NCI-H774 (cell line): ENCODE measurements around the gene PLA2G5.
"Not testable (repeated sequence)": the region's sequence is repeated elsewhere in the genome, so short reads cannot be mapped to it uniquely, and the experiment has no call there.

Experiments
- DNase-seq: peaks from one replicate; lab custom pipeline; 2025; lab: John Stamatoyannopoulos, UW

The PLA2G5 gene, protein sequence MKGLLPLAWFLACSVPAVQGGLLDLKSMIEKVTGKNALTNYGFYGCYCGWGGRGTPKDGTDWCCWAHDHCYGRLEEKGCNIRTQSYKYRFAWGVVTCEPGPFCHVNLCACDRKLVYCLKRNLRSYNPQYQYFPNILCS

DNA sequence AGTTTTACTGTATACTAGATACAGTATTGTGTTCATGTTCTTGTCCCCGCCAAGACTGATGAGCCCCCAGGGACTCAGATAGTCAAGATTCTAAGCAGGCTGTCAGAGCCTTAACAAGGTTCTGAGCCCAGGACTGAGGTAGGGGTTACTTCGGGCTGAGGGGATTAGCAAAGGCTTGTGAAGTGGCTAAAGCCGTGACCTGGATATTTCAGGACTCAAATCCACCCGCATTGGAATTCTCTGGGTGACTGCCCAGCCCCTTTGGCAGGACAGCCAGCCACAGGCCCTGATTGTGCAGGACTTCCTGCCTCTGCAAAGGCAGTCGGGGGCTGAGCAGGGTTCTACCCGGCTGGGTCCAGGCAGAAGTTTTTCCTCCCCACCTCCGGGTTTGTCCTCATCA lies at the start of gene PLA2G5:
PLA2G5 (plus strand) TSS at position 321 of the 400 bp plus-strand sequence. CDS start 14,637 bp downstream, outside the sequence.
- no peak for DNase-seq

DNA sequence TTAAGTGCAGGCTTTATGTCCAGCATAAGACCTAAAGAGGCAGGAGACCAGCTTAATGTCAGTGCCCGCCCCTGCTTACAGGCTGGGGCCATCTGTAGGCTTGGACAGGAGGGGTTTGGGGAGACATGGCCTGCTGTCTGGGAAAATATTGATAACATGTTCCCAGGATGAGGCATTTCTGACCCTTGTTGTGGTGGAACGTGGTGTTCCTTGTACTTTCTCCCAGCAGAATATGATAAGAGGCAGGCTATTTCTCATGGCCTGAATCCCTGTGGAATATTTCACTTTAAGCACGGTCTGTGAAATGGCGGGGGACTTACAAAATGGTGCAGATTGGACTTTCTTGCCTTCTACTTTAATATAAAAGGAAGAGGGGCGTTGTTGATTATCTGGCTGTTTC lies 41.9 kb upstream of the PLA2G5 start:
- DNase-seq, result no peak

DNA sequence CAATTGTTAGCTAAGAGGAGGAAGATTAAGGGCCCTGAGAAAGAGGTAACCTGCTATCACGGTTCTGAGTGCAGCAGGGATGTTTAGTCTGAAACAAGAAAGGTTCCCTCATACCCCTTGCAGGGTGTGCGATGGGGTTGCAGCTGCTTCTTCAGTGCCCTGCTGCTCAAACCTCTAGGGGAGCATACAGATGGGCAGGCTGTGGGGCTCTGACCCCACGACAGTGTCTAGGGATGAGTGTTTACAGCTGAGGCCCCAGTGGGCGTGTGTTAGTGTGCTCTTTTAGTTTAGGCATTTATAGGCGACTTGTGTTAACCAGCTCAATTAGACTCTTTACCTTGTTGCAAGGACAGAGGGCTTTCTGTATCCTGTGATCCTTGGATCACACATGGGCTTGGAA lies 41.3 kb upstream of the PLA2G5 start:
- DNase-seq, result no peak

DNA sequence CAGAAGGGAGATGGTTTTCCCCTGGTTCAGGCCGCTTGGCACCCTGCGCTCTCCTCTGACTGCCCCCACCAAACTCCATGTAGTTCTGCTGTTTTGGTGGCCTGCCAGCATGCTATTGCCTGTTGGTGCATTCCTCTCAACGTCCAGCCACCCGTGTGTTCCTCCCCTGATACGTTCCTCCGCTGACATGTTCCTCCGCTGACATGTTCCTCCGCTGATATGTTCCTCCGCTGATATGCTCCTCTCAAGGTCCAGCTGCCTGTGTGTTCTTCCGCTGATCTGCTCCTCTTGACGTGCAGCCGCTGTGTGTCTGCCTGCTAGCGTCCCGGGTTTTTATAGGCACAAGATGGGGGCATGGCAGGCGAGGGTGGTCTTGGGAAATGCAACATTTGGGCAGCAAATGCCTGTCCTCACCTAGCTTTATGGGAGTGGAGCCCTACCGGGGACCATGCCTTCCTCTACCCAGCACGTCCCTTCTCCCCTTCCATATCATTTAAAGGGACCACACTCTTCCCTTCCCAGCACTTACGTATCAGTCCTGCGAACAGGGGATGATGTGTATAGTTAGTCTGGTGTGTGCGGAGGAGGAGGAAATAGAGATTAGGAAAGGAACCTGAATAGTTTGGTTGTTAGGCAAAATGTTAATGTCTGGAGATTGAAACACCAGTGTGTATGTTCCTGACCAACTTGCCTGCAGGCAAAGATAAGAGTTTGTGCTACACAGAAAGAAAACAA lies 40.6 kb upstream of the PLA2G5 start:
- no peak for DNase-seq

DNA sequence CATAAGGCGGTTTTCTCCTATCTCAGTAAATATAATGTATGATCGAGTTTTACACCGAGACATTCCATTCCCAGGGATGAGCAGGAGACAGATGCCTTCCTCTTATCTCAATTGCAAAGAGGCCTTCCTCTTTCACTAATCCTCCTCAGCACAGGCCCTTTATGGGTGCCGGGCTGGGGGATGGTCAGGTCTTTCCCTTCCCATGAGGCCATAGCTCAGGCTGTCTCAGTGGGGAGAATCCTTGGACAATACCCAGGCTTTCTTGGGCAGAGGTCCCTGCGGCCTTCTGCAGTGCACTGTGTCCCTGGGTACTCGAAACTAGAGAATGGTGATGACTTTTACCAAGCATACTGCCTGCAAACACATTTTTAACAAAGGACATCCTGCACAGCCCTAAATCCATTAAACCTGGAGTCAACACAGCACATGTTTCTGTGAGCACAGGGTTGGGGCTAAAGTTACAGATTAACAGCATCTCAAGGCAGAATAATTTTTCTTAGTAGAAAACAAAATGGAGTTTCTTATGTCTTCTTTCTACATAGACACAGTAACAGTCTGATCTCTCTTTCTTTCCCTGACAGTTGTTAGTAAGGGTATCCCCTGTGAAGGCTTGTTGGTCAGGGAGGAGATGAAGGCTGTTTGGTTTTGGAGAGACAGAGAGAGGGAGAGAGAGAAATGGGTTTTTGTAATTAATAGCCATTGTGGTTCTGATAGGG lies 39.4 kb upstream of the PLA2G5 start:
- not testable (repeated sequence) for DNase-seq

DNA sequence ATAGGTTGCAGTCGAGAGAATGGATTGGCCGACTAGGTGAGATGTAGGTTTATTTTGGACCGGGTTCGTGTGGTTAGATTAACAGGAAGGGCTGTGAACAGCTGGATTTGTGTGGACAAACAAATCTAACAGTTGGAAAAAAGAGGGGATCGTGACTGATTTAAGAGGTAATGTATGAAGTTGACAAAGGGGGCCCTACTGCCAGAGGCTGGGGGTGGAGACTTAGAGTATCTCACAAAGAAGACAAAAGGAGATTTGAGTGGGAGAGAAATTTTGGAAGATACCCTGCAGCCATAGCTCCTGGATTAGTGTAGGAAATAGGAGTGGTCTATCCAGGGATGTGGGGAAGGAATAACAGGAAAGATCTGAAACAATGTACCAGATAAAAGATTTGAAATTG lies 38.8 kb upstream of the PLA2G5 start:
- no peak for DNase-seq

DNA sequence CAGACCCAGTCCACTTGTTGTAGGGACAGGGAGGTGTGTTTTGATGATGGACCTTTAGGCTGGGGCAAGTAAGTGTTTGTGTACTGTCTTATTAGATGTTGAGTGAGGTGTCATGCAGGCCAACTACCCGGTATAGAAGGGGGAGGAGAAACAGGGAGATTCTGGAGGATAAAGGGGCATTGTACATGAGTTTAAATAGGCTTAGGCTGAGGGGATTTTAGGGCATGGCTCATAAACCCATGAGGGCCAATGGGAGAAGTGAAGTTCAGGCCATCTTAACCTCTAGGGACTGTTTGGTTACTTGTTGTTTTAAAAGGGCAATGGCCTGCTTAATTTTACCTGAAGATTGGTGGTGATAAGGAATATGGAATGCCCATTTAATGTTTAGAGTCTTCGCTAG lies 38.2 kb upstream of the PLA2G5 start:
- DNase-seq, result no peak

DNA sequence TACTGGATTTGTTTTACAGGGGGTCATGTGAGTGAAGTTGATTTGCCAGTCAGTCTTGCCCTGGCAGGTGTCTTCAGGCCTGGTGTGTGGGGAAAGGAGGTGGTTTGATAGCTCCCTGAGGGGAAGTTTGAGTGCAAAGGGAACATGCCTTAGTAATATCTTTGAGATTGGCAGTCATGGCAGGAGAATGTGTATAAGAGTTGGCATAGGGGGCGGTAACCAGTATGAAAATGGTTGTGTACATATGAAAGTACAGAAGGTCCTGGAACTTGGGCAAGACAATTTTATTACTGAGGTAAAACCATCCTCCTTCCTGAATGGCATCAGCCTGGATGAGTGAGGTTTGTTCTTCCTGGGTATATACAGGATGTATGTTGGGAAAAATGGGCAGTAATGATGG lies 37.6 kb upstream of the PLA2G5 start:
- DNase-seq, result no peak

DNA sequence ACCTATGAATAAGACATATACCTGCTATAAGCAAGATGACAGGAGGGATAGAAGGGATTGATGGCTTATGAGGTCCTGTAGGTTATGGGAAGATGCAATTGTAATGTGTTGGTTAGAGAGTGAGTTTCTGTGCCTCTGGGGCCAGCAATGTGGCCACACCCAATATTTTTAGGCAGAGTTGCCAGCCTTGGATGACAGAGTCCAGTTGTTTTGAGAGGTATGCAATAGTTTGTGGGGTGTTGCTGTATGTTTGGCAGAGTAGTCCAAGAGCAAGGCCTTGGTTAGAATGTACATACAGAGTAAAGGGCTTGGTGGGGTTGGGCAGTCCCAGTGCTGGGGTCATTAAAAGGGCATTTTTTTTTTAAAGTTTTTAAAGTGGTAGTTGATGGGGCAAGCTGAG lies 36.6 kb upstream of the PLA2G5 start:
- no peak for DNase-seq

DNA sequence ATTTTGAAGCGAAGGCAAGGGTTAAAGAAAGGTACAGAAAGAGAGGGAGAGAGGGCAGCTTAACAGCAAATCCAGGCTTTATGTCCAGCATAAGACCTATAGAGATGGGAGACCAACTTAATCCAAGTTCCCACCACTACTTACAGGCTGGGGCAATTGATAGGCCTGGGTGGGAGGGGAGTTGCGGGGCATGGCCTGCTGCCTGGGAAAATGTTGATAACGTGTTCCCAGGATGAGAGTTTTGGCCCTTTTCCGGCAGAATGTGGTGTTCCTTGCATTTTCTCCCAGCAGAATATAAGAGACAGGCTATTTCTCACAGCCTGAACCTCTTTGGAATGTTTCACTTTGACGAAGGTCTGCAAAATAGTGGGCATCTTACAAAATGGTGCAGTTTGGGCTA lies 34.9 kb upstream of the PLA2G5 start:
- no peak for DNase-seq

DNA sequence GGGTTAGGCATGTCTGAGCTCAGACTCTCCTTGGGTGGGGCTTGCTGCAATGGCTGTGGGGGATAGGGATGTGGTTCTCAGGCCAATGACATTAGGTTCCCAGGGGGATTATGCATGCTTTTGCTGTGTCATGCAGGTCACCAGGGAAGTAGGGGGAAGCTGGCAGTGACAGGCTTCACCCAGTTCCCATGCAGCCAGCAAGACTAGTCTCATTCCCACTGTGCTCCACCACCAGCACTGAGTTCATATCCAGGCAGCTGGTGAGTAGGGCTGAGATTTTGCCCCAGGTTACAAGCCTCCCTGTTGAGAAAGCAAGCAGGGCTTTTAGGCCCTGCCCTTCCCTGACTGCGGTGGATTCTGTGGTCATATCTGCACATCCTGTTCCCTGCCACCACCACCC lies 32.1 kb upstream of the PLA2G5 start:
- DNase-seq, result no peak

DNA sequence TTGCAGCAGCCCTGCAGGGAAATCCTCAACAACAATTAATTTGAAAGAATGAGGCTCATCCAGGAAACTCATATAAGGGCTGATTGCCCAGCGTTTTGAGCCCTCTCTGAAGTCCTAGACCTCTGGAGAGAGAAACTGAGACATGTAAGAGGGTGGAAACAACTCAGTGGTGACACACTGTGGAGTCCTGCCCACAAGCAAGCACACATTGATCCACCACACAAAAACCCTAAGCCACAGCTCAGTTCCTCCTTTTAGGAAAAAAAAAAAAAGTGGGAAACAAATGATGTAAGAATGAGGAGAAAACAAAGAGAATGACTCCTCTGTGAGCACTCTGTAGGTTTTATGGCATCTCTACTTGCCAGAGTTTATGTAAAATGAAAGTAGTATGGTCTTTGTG lies 22.9 kb upstream of the PLA2G5 start:
- no peak for DNase-seq

DNA sequence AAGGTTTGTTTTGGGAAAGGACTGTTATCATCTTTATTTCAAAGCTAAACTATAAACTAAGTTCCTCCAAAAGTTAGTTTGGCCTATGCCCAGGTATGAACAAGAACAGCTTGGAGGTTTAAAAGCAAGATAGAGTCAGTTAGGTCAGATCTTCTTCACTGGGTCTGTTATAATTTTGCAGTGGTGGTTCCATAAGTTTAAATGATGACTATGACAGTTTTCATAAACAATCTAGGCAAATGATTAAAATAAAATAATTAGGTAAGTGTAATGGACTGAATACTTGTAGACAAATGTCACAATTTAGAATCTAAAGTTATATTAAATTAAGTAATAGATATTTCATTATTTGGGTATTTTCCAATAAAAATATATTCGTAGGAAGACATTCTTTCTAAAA lies 21.4 kb upstream of the PLA2G5 start:
- no peak for DNase-seq

DNA sequence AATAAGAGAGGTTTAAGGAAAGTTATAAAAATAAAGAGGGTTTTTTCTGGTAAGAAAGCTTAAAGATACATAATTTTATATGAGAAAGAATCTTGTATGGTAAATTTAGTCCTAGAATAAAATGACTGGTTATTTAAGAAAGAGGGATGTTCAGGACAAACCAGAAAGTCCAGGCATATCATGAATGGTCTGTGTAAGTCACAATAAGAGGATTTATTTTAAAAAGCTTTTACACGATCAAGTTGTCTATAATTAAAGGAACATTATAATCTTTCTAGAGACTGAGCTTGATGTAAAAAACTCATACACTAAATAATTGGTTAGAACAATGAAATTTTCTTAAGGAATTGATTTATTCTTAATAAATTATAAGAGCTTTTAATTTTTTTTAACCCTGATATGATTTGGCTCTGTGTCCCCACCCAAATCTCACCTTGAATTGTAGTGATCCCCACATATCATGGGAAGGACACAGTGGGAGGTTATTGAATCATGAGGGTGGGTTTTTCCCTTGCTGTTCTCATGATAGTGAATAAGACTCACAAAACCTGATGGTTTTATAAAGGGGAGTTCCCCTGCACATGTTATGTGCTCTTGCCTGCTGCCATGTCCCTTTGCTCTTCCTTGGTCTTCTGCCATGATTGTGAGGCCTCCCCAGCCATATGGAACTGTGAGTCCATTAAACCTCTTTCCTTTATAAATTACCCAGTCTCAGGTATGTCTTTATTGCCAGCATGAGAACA lies 20.8 kb upstream of the PLA2G5 start:
- not testable (repeated sequence) for DNase-seq

DNA sequence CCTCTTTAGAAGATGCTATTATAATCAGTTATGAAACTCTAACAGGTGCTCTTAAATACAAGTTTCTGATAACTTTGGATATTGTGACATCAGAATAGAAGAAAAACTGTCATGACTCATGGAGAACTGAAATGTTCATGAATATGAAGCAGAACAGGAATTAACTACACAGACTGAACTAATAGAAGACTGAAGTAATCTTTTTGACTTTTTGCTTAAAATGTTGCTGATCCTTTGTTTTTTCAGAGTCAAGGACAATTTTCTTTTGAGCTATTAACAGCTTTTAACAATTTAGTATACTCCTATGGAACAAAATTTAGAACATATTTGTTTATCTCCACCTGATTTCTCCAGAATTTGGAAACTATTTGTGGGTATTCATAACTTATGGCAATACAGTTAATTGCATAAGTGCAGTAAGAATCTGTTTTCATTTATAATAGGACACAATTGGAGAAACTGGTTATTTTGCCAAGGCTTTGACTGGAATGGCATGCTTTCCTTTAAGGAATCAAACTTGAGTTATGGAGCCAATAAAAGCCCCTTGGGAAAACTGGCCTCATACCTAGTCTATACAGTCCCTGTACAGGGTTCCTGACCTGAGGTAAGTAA lies 18.7 kb upstream of the PLA2G5 start:
- no peak for DNase-seq

DNA sequence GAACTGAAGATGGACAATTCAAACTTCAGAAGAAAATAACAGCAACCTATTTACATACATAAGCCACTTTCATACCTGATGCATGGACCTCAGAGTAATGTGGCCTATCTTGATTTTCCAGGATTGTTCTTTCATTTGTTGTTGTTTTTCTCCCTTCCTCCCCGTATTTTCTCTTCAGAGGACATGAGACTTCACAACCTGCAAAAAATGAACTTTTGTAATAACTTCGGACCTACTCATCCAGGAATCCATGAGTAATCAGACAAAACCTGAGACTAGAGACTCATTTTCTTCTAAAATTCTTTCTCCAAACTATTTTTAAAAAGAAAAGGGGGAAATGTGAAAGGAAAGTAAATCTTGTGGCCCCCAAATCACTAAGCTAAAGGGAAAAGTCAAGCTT lies 17.6 kb upstream of the PLA2G5 start:
- no peak for DNase-seq

DNA sequence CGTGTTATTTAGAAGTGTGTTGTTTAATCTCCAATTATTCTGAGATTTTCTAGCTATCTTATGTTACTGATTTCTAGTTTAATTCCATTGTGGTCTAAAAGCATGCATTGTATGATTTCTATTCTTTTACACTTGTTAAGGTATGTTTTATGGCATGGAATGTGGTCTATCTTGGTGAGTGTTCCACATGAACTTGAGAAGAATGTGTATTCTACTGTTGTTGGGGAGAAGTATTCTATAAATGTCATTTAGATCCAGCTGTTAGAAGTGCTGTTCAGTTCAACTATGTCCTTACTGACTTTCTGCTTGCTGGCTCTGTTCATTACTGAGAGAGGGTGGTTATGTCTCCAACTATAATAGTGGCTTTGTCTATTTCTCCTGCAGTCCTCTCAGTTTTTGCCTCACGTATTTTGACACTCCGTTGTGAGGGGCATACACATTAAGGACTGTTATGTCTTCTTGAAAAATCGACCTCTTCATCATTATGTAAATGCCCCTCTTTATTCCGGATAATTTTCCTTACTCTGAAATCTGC lies 12.0 kb upstream of the PLA2G5 start:
- no peak for DNase-seq

DNA sequence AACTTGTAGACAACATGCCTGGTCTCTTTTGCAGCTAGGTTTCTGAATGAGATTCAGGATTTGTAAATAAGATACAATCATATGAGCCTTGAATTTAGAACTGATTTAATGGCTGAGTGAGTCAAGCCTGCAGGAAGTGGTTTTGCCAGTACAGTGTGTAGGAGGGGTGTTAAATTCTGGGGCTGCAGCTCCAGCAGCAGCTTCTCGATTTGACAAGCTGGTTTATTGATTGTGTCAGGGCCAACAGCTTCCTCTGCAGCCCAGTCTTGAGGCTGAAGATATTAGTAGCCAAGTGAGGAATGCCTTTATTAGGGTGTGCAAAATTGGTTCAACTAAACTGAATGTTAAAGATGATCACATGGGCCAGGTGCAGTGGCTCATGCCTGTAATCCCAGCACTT lies 11.5 kb upstream of the PLA2G5 start:
- DNase-seq, result no peak

DNA sequence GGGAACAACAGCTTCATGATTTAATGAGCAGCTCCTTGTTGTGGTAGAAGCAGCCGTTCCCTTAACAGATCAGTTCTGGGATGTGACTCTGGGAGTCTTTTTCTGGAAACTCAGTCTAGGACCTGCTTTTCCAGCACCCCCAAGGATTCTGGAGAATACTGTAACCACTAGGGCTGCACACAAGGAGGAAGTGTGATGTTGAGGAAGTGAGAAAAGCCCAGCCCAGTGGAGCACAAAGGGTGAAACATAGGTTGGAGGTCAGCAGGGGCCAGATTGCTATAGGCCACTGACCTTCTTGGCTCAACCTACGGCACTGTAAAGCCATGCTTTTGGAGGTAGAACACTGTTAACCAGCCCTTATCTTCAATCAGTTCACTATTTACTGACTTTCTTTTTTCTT lies 10.1 kb upstream of the PLA2G5 start:
- no peak for DNase-seq

DNA sequence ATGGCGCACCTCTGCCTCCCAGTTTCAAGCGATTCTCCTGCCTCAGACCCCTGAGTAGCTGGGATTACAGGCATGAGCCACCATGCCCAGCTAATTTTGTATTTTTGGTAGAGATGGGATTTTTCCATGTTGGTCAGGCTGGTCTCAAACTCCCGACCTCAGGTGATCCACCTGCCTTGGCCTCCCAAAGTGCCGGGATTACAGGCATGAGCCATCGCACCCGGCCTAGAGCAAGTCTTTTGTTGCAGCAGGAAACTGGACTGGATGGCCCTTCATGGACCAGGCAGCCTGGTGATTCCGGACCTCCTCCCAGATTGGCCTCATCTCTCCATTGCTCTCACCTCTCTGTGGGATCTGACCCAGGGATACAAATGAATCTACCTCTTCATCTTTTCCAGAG lies 9.2 kb upstream of the PLA2G5 start:
- not testable (repeated sequence) for DNase-seq

DNA sequence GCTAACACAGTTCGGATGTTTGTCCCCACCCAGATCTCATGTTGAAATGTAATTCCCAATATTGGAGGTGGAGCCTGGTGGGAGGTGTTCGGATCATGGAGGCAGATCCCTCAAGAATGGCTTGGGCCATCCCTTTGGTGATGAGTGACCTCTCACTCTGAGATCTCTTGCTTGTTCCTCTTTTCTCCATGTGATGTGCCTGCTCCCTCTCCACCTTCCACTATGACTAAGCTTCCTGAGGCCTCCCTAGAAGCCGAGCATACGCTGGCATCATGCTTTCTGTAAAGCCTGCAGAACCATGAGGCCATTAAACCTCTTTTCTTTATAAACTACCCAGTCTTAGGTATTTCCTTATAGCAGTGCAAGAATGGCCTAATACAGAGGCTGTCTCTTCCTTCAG lies 8.1 kb upstream of the PLA2G5 start:
- DNase-seq, result no peak

DNA sequence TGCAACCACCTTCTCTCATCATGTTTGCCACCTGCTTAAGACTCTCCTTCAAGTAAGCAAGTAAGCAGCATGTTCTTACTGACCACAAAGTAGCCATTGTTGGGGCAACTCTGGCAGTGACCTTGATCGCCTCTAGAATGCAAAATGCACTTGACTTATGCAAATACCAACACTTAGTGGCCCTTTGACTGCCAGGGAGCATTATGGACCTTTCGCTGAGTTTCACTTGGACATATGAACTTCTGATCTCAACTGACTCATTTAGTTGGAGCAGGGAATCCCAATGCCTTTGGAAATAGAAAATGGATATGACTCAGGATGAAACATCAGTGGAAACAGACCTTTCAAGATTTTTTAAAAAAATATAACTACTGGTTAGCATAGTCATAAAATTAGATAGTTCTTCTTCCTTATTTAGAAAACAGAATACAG lies 6.1 kb upstream of the PLA2G5 start:
- DNase-seq, result no peak
